GM18951 (cell line): ENCODE results near the gene PGA5.
"Not testable (repeated sequence)": the region's sequence is repeated elsewhere in the genome, so short reads cannot be mapped to it uniquely, and the experiment has no call there.

Experiments used
- in situ Hi-C: fragments of 300-500 bp; cut with MboI; formaldehyde crosslinking; loops from one replicate; pipeline ENCODE4 v1.12.0; 2022; ENCODE audit warnings: low sequenced_read_pairs, mixed read lengths, inconsistent platforms; ENCODE audit not compliant: unreplicated experiment

PGA5 gene

DNA sequence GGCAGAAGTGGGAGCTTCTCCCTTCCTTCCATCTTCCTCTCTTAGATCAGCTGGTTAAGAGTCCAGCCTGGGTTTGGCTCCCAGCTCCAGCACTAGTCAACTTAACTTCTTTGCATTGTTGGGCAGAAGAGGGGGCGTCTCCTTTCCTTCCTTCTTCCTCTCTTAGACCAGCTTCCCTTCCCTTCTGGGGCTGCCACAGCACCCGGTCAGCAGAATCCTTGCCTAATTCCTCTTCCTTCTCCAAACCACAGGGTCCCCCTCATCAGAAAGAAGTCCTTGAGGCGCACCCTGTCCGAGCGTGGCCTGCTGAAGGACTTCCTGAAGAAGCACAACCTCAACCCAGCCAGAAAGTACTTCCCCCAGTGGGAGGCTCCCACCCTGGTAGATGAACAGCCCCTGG is 18.3 kb upstream of the PGA5 start:
- in situ Hi-C loops: not testable (repeated sequence)

DNA sequence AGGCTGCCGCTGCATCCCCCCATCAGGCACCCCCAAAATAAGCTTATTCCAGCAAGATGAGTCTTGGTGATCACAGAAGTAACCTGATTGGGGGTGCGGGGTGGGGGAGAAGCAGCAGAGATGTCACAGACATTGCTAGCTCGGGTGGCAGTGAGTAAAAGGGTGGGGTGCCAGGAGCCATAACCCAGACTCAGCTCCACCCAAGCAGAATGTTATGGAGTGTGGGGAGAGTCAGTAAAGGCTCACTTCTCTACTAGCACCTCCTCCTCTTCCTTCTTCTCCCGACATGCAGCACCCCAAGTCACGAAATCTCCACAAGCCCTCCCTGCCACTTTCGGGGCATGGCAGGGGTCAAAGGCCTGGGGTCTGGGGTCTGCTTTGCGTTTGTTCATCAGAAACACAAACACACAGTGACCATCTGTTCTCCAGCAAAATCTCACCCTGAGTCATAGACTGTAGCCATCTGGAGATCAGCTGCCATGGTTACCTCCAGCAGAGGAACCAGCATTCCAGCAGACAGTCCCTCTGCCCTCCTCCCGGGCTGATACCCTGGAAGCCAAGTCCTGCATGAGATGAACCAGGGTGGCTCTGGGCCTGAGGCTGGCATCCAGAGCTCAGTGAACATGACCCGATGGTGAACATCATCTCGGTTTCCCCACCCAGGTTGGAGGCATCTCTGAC is 14.4 kb upstream of the PGA5 start:
- in situ Hi-C loops: not testable (repeated sequence)

DNA sequence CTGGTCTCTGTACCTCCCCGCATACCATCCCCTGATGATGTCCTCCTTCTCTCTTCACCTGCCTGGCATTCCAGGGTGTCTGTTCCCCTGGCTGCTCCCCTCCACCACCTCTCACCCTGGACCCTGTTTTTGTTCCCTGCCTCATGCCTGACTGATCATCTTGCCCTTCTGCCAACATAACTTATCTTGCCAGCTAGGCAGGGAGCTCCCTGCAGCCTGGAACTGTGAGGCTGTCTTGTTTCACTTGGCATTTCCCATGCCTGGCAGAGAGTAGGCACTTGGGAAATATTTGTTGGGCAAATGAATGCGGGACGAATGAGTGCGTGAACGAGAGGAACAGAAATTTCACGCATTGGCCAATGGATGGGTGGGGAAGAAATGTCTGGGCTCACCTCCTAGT is 11.5 kb upstream of the PGA5 start:
- in situ Hi-C loops: not testable (repeated sequence)

DNA sequence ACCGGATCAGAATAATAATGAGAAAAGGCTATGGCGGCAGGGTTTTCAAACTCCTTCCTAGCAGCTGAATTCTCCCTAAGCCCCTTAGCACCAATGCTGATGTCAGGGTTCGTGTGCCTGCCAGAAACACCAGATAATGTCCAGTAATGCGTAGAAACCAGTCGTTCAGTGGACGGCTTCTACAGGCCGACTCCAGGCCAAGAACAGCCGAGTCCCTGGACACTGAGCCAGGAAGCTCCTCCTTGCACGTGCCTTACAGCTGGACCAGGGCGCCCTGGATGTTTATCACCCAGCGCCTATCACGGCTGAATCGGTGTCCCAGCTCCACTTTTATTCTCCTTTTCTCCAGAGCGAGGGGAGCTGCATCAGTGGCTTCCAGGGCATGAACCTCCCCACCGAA is 9.9 kb upstream of the PGA5 start:
- in situ Hi-C loops: not testable (repeated sequence)

DNA sequence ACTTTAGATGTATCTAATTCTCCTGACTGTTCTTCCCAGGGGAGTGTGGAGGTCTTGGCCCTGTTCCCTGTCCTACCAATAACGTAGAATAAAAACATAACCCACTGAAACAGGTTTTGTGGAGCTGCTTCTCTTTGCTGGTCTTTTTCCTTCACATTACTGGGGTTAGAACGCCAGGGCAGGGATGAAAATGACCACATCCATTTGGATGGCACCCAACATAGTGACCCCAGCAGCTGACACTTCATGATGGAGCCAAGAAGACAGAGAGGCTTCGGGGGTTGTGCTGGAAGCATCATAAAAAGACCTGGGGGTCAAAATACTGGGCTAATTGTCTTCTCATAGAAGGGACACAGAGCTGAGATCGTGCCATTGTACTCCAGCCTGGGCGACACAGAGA is 9.4 kb upstream of the PGA5 start:
- in situ Hi-C loops: not testable (repeated sequence)

DNA sequence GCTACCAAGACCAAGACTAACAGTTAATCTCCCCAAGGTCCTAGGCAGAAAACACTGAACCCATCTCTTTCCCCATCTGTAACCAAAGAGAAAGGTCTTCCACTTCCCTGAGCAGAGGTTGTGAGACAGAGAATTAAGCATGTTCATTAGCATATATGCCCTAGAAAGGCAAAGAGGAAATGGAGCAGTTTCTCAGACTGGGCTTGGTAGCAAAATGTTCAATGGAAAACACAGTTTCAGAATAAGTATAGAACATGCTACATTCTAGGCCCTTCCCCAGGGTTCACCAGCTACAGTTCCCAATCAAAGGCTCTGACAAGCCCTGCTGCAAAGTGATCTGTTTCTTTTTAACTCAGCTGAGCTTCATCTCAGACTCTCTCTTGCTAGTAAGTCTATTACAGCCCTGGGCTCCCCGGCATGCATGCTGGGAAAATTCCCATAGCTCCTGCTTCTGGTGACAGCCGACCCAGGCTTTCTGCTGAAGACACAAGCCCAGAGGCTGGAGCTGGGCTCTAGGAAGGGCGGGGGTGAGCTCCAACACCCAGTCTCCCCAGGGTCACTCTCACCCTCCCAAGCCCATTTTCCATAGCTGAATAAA is 8.3 kb upstream of the PGA5 start:
- in situ Hi-C loops: not testable (repeated sequence)

DNA sequence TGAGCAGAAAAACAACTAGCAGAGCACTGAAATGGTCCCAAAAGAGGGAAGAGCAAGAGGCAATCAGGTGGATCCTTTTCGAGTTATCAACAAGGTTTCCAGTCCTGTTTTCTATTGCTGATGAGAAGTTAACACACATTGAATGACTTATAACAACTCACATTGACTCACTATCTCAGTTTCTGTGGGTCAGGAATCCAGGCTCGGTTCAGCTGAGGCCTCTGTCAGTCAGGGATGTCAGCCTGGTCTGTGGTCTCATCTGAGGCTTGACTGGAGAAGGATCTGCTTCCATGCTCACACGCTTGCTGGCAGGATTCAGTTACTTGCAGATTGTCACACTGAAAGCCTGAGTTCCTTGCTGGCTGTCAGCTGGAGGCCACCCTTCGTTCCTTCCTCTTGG is 3.8 kb upstream of the PGA5 start:
- in situ Hi-C loops: not testable (repeated sequence)

DNA sequence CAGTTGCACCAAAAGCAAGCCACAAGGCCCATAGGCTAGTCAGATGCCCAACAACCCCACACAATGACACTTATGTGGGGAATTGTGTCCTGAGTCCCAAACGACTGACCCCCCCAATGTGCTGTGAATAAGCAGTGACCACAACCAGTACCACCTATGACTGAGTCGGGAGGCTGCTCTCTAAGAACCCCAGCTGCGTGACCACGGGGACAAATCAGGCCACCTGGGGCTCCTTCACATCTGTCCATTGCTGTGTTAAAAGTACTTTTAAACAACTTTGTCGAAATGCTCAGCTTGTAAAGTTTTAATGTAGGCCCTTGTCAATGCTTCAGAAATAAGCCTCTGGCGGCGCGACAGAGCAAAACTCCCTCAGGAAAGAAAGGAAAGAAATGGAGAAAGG is 687 bp upstream of the PGA5 start:
- in situ Hi-C loops: not testable (repeated sequence)

DNA sequence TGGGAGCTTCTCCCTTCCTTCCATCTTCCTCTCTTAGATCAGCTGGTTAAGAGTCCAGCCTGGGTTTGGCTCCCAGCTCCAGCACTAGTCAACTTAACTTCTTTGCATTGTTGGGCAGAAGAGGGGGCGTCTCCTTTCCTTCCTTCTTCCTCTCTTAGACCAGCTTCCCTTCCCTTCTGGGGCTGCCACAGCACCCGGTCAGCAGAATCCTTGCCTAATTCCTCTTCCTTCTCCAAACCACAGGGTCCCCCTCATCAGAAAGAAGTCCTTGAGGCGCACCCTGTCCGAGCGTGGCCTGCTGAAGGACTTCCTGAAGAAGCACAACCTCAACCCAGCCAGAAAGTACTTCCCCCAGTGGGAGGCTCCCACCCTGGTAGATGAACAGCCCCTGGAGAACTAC is 551 bp downstream of the PGA5 start:
- in situ Hi-C loops: not testable (repeated sequence)

DNA sequence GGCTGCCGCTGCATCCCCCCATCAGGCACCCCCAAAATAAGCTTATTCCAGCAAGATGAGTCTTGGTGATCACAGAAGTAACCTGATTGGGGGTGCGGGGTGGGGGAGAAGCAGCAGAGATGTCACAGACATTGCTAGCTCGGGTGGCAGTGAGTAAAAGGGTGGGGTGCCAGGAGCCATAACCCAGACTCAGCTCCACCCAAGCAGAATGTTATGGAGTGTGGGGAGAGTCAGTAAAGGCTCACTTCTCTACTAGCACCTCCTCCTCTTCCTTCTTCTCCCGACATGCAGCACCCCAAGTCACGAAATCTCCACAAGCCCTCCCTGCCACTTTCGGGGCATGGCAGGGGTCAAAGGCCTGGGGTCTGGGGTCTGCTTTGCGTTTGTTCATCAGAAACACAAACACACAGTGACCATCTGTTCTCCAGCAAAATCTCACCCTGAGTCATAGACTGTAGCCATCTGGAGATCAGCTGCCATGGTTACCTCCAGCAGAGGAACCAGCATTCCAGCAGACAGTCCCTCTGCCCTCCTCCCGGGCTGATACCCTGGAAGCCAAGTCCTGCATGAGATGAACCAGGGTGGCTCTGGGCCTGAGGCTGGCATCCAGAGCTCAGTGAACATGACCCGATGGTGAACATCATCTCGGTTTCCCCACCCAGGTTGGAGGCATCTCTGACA is 4.4 kb downstream of the PGA5 start:
- in situ Hi-C loops: not testable (repeated sequence)

DNA sequence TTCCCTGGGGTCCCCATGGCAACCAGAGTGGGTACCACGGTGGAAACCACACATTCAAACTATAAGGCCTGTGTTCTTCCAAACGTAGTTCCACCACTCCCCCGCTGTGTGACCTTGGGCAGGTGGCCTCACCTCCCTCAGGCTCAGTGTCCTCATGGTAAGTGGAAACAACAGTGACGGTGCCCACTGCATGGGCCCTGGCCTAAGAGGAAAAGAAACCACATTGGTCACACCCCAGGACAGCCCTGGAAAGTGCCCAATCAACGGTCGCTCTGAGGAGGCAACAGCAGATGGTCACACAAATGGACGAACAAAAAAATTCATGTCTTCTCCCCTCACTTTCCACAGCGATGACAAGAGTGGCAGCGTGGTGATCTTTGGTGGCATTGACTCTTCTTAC is 7.1 kb downstream of the PGA5 start:
- in situ Hi-C loops: not testable (repeated sequence)

DNA sequence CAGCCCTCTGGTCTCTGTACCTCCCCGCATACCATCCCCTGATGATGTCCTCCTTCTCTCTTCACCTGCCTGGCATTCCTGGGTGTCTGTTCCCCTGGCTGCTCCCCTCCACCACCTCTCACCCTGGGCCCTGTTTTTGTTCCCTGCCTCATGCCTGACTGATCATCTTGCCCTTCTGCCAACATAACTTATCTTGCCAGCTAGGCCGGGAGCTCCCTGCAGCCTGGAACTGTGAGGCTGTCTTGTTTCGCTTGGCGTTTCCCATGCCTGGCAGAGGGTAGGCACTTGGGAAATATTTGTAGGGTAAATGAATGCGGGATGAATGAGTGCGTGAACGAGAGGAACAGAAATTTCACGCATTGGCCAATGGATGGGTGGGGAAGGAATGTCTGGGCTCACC is 8.2 kb downstream of the PGA5 start:
- in situ Hi-C loops: not testable (repeated sequence)

DNA sequence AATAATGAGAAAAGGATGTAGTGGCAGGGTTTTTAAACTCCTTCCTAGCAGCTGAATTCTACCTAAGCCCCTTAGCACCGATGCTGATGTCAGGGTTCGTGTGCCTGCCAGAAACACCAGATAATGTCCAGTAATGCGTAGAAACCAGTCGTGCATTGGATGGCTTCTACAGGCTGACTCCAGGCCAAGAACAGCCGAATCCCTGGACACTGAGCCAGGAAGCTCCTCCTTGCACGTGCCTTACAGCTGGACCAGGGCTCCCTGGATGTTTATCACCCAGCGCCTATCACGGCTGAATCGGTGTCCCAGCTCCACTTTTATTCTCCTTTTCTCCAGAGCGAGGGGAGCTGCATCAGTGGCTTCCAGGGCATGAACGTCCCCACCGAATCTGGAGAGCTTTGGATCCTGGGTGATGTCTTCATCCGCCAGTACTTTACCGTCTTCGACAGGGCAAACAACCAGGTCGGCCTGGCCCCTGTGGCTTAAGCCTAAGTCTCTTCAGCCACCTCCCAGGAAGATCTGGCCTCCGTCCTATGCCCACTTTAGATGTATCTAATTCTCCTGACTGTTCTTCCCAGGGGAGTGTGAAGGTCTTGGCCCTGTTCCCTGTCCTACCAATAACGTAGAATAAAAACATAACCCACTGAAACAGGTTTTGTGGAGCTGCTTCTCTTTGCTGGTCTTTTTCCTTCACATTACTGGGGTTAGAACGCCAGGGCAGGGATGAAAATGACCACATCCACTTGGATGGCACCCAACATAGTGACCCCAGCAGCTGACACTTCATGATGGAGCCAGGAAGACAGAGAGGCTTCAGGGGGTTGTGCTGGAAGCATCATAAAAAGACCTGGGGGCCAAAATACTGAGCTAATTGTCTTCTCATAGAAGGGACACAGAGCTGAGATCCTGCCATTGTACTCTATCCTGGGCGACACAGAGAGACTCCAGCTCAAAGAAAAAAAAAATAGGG is 10.1 kb downstream of the PGA5 start:
- in situ Hi-C loops: not testable (repeated sequence)

DNA sequence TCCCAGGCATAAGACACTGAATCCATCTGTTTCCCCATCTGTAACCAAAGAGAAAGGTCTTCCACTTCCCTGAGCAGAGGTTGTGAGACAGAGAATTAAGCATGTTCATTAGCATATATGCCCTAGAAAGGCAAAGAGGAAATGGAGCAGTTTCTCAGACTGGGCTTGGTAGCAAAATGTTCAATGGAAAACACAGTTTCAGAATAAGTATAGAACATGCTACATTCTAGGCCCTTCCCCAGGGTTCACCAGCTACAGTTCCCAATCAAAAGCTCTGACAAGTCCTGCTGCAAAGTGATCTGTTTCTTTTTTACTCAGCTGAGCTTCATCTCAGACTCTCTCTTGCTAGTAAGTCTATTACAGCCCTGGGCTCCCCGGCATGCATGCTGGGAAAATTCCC is 11.4 kb downstream of the PGA5 start:
- in situ Hi-C loops: not testable (repeated sequence)
